ENCODE data around the gene AIG1.

- no peak for TF ChIP-seq EZH2phosphoT487 (IDR thresholded peaks at IDR 0.05; ENCODE audit: low read length)
- TF ChIP-seq EZH2 (optimal IDR thresholded peaks at IDR 0.05; ENCODE audit: low read depth, low read length) = no peak
Measured at GRCh38 chr6:143222801-143223231, 162.1 kb downstream of the AIG1 start.

Data from MM.1S (cell line).